ENCODE measurements around the gene BACE2.

GRCh38 chr21:41220208-41220733, 52.3 kb downstream of the BACE2 start:
- no peak for TF ChIP-seq CTCF (IDR thresholded peaks at IDR 0.05)
- TF ChIP-seq POLR2A (IDR thresholded peaks at IDR 0.05) = no peak
- TF ChIP-seq POLR2AphosphoS5 (IDR thresholded peaks at IDR 0.05) = no peak
- TF ChIP-seq EP300 (IDR thresholded peaks at IDR 0.05) = no peak

Measured in suprapubic skin (tissue), 4 donors.